Measurements from ENCODE around the gene CTNNA1. TPM values are rescaled to one million over a fixed set of nuclear protein-coding genes. Genes with fewer than 3 reads are reported as not detected.

CTNNA1 gene
- polyA plus RNA-seq, 1 of the 3 experiments (the other 2 are of a cell fraction), result 130 TPM

GRCh38 chr5:138884554-138884953 lies 131.3 kb downstream of the CTNNA1 start:
- no peak overlapping the region for H3K9ac ChIP-seq
- H4K20me1 ChIP-seq (ENCODE audit: insufficient read depth), result peaks cover 56% of the 10 kb centered on the region
- ChIA-PET POLR2A (no interaction called here), CTCF (no interaction called here)
- no peaks in the 10 kb centered on the region; the same call in 1 of the 2 replicates for H3K9me2 ChIP-seq
- DNase-seq, result no peak
- H3F3A ChIP-seq (replicated peaks; ENCODE audit: insufficient read depth), result peaks cover 19% of the 10 kb centered on the region
- H3K4me1 ChIP-seq (ENCODE audit: control insufficient read depth in 1 of 2, insufficient read depth in 2 of 2, low read depth in 1 of 2, low read length in 1 of 2), result no peaks in the 10 kb centered on the region
- H3K4me2 ChIP-seq, result no peak overlapping the region
- H3K9me3 ChIP-seq, result no peaks in the 10 kb centered on the region
- H3K27ac ChIP-seq (ENCODE audit: low read depth in 2 of 2, low read length in 1 of 2), result no peak overlapping the region
- TF ChIP-seq CHD2 (IDR thresholded peaks at IDR 0.05; ENCODE audit: low read length, partially characterized antibody), result no peak
- TF ChIP-seq POLR2AphosphoS5 (IDR thresholded peaks at IDR 0.05; ENCODE audit: low read depth, low read length), result no peak
- no peak for TF ChIP-seq USF1 (IDR thresholded peaks at IDR 0.05; ENCODE audit: borderline replicate concordance, low read depth)
- TF ChIP-seq EP300 (IDR thresholded peaks at IDR 0.05; ENCODE audit: borderline replicate concordance in 1 of 2, low read depth in 1 of 2, low read length in 1 of 2), result no peak
- TF ChIP-seq GATA2 (CRISPR knock-in tag; IDR thresholded peaks at IDR 0.05), result no peak
- no peak for TF ChIP-seq IRF3 (IDR thresholded peaks at IDR 0.05; ENCODE audit: low read depth, low read length)
- TF ChIP-seq GABPA (IDR thresholded peaks at IDR 0.05; ENCODE audit: low read depth), result no peak
- TF ChIP-seq NFIC (IDR thresholded peaks at IDR 0.05; ENCODE audit: borderline replicate concordance), result no peak
- no peak for TF ChIP-seq MAX (IDR thresholded peaks at IDR 0.05; ENCODE audit: low read depth)
- no peak for TF ChIP-seq FOXM1 (IDR thresholded peaks at IDR 0.05; ENCODE audit: low read depth)
- no peak for TF ChIP-seq MEF2A (IDR thresholded peaks at IDR 0.05; ENCODE audit: borderline replicate concordance, low read depth)
- no peak for TF ChIP-seq TAF1 (IDR thresholded peaks at IDR 0.05; ENCODE audit: borderline replicate concordance, low read depth, low read length)
- TF ChIP-seq TEAD4 (IDR thresholded peaks at IDR 0.05; ENCODE audit: borderline replicate concordance, insufficient read depth), result no peak
- no peak for TF ChIP-seq MXI1 (IDR thresholded peaks at IDR 0.05; ENCODE audit: low read depth, low read length)
- no peak for TF ChIP-seq YY1 (IDR thresholded peaks at IDR 0.05; ENCODE audit: low read depth)
- no peak for TF ChIP-seq RAD21 (IDR thresholded peaks at IDR 0.05; ENCODE audit: low read length)
- no peak for TF ChIP-seq EZH2phosphoT487 (IDR thresholded peaks at IDR 0.05; ENCODE audit: borderline replicate concordance, low read depth)
- H3K79me2 ChIP-seq (ENCODE audit: insufficient read depth), result peaks cover 70% of the 10 kb centered on the region
- H2AFZ ChIP-seq (ENCODE audit: low read depth), result no peak overlapping the region
- peaks cover 27 to 41% of the 10 kb centered on the region in 2 experiments for H3K36me3 ChIP-seq (replicated peaks in 1 of 2; ENCODE audit: control insufficient read depth in 1 of 2, insufficient read depth in 2 of 2, low read length in 1 of 2)
- no peak overlapping the region for H3K4me3 ChIP-seq (ENCODE audit: low read depth in 2 of 2, low read length in 1 of 2)
- H3K27me3 ChIP-seq (ENCODE audit: insufficient read depth), result no peaks in the 10 kb centered on the region

GRCh38 chr5:138889994-138890393 lies 136.8 kb downstream of the CTNNA1 start:
- no peak for DNase-seq
- peaks cover 42 to 61% of the 10 kb centered on the region in 2 experiments for H3K36me3 ChIP-seq (replicated peaks in 1 of 2; ENCODE audit: control insufficient read depth in 1 of 2, insufficient read depth in 2 of 2, low read length in 1 of 2)
- no peaks in the 10 kb centered on the region for H3K27me3 ChIP-seq (ENCODE audit: insufficient read depth)
- no peak overlapping the region for H3K4me3 ChIP-seq (ENCODE audit: low read depth in 2 of 2, low read length in 1 of 2)
- no peak for TF ChIP-seq TEAD4 (IDR thresholded peaks at IDR 0.05; ENCODE audit: borderline replicate concordance, insufficient read depth)
- no peak for TF ChIP-seq POLR2AphosphoS5 (IDR thresholded peaks at IDR 0.05; ENCODE audit: low read depth, low read length)
- no peak overlapping the region for H3K4me2 ChIP-seq
- CTCF ChIA-PET, result no interaction called here
- POLR2A ChIA-PET, result no interaction called here
- H3K9me2 ChIP-seq, result no peaks in the 10 kb centered on the region; the same call in 1 of the 2 replicates
- H3K9ac ChIP-seq, result no peak overlapping the region
- H3K4me1 ChIP-seq (ENCODE audit: control insufficient read depth in 1 of 2, insufficient read depth in 2 of 2, low read depth in 1 of 2, low read length in 1 of 2), result no peaks in the 10 kb centered on the region
- no peaks in the 10 kb centered on the region for H3K9me3 ChIP-seq
- H3K79me2 ChIP-seq (ENCODE audit: insufficient read depth), result peaks cover 24% of the 10 kb centered on the region; the same call in 1 of the 2 replicates
- H2AFZ ChIP-seq (ENCODE audit: low read depth), result no peak overlapping the region
- H4K20me1 ChIP-seq (ENCODE audit: insufficient read depth), result peaks cover 3% of the 10 kb centered on the region; the same call in 1 of the 2 replicates
- H3K27ac ChIP-seq (ENCODE audit: low read depth in 2 of 2, low read length in 1 of 2), result no peak overlapping the region
- H3F3A ChIP-seq (replicated peaks; ENCODE audit: insufficient read depth), result peaks cover 22% of the 10 kb centered on the region

Measured in SK-N-SH (cell line).